GM15510 (cell line): ENCODE data around the gene GRWD1.

Experiments used
- POLR2A ChIP-seq: IDR thresholded peaks from 3 replicates; pipeline ENCODE4 v1.6.1; 2011; ENCODE audit warnings: borderline replicate concordance; ENCODE audit not compliant: insufficient read length; ENCODE audit errors: extremely low read depth

The GRWD1 gene

DNA sequence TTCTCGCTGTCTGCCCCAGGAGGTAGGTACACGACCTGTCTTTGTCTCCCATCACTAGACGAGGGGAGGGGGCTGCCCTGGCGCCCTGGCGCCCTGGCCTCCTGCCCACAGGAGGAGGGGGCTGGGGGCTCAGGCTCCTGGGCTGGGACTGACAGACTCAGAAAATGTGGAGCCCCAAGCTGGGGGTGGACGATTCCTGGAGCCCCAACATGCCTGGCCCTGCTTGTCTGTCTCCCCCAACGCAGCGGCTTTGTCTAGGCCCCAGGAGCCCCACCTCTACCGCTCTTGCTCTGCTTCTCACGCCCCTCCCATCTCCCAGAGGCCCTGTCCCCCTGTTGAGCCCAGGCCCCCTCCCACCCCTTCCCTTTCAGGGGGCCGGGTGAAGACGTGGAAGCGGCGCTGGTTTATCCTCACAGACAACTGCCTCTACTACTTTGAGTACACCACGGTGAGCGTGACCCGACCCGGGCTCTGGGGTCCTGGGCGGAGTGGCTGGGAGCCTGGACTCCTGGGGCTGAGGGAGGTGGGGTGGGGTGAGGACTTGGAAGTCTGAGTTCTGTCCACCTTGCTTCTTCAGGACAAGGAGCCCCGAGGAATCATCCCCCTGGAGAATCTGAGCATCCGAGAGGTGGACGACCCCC lies 32.0 kb downstream of the GRWD1 start:
- no peak for TF ChIP-seq POLR2A

DNA sequence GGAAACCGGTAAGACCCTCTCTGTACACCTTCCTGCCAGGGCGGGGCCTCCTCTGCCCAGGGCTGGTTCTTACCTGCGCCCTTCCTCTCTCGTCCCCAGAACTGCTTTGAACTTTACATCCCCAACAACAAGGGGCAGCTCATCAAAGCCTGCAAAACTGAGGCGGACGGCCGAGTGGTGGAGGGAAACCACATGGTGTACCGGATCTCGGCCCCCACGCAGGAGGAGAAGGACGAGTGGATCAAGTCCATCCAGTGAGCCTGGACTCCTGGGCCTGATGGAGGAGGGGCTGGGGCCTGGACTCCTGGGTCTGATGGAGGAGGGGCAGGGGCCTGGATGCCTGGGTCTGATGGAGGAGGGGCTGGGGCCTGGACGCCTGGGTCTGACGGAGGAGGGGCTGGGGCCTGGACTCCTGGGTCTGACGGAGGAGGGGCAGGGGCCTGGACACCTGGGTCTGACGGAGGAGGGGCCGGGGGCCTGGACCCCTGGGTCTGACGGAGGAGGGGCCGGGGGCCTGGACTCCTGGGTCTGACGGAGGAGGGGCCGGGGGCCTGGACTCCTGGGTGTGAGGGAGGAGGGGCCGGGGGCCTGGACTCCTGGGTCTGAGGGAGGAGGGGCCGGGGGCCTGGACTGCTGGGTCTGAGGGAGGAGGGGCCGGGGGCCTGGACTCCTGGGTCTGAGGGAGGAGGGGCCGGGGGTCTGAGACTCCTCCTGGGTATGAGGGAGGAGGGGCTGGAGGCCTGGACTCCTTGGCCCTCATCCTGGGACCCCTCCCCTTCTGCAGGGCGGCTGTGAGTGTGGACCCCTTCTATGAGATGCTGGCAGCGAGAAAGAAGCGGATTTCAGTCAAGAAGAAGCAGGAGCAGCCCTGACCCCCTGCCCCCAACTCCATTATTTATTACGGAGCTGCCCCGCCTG lies 32.8 kb downstream of the GRWD1 start:
- no peak for TF ChIP-seq POLR2A

DNA sequence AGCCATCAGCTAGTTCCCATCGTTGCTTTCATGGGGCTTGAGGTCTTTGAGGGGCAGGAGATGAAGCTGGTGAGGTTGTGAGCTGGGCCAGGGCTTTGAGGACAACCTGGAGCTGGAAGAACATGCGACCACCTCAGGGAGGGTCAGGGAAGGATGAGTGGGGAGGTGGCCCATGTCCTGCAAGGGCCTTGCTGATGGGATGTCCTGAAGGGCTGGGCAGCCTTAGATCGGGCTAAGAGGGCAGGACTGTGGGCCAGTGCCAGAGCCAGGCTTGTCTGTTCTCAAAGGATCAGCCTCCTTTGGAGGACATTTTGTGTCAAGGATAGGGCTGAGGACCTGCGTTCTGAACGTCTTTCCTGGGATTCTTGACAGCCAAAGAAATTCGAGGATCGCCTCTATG lies 33.9 kb downstream of the GRWD1 start:
- no peak for TF ChIP-seq POLR2A

DNA sequence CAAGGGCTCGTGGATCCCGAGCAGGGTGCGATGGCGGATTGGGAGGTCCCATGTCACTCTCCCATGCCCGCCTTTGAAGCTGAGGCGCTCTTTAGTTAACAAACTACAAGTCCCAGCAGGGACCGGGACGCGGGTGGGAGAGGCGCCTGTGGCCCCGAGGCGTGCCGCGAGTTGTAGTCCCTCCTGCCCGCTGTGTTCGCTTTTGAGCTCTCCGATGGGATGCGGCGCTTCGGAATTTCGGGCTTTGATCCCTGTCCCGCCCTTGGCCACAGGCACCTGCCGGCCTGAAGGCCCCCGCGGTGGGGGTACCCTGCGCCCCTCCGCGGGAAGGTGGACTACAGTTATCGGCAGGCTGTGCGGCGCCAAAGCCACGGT lies 34.4 kb downstream of the GRWD1 start:
- TF ChIP-seq POLR2A, result no peak

DNA sequence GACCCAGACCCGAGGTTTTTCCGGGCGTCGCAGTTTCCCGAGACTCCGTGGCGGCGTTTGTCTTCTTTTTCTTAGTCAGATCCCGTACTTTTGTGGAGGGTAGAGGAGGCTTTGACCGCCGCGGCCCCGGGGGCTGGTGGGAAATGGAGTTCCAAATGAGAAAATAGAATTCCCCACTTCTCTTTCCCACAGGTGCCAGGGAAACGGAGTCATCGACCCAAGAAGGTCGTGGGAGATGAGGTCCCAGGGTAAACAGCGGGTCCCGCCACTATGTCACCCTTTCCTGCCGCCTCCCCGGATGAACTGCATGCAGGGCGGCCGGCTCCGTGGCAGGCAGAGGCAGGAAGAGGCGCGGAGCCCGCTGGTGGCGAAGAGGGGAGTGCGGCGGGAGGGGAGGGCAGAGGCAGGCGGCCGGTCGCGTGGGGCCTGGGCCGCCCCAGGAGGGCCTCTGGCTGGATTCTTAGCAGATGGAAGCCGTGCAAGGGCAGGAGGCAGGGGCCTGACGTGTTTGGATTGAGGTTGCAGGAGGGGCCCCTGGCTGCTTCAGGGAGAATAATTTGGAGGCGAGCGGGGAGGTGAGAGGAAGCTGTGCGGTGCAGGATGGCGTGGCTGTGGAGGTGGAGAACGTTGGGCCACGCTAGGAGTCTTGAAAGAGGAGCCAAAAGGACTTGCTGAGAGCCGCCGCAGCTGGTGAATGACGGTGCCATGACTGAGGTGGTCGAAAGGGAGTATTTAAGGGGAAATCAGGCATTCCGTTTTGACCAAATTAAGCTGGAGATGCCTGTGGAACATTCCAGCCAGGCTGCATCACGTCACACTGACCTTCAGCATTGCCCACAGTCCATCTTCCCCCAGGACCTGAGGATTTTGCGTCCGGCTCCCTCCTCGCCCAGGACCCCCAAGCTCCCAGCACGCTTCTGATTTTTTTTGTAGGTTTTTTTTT lies 35.0 kb downstream of the GRWD1 start:
- no peak for TF ChIP-seq POLR2A

DNA sequence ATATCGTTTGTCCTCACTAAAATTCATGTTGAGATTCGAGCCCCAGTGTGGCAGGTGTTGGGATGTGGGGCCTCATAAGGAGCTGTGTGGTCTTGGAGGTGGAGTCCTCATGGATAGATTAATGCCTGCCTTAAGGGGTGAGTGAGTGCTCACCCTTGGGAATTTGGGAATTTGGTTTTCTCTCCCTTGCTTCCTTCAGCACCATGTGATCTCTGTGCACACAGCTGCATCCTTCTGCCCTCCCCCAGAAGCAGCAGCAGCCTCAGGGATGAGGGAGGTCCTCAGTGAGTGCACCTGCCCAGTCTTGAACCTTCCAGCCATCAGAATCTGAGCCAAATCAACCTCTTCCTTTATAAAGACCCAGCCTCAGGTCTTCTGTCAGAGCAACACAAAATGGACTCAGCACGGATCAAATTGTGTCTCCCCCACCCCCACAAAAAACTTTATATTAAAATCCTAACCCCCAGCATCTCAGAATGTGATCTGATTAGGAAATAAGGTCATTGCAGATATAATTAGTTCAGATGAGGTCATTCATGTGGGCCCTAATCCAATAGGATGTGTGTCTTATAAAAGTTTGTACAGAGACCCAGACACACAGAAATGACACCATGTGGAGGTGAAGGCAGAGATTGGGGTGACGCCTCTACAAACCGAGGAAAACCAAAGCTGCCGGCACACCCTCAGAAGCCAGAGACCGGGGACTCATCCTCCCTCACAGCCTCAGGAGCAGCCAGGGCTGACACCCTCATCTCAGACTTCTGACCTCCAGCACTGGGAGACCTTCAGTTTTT lies 36.3 kb downstream of the GRWD1 start:
- TF ChIP-seq POLR2A, result no peak

DNA sequence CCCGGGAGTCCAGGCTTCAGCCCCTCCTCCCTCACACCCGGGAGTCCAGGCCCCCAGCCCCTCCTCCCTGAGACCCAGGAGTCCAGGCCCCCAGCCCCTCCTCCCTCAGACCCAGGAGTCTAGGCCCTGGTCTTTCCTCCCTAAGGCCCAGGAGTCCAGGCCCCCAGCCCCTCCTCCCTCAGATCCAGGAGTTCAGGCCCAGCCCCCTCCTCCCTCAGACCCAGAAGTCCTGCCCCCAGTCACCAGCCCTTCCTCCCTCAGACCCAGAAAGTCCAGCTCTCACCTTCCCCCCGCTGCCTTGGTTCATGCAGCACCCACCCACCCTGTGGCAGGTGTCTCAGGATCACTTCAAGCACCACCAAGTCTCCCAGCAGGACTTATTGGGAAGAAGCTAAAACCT lies 37.5 kb downstream of the GRWD1 start:
- TF ChIP-seq POLR2A, result no peak

DNA sequence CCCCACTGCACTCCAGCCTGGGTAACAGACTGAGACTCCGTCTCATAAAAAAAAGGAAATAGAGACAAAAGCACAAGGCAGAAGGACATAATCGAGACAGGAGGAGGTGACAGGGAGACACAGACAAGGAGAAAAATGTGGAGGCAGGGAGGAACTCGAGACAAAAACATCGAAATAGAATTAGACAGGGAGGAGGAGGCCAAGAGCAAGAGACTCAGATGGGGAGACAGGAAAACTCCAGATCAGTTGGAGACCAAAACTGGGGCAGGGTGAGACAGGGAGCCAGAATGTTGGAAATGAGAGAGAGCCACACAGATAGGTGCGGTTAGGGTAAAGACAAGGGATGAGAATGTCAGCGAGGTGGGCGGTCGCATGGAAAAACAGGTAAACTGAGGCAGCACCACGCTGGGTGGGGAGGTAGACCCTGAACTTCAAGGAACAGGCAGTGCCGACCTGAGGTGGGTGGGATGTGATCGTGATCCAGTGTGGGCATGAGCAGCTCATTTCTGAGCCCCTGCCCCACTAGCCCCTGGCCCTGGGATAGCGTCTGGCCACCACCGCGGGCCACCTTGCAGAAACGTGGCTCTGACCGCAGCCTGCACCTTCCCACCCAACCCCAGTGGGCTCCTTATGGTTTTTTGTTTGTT lies 38.6 kb downstream of the GRWD1 start:
- TF ChIP-seq POLR2A, result no peak

DNA sequence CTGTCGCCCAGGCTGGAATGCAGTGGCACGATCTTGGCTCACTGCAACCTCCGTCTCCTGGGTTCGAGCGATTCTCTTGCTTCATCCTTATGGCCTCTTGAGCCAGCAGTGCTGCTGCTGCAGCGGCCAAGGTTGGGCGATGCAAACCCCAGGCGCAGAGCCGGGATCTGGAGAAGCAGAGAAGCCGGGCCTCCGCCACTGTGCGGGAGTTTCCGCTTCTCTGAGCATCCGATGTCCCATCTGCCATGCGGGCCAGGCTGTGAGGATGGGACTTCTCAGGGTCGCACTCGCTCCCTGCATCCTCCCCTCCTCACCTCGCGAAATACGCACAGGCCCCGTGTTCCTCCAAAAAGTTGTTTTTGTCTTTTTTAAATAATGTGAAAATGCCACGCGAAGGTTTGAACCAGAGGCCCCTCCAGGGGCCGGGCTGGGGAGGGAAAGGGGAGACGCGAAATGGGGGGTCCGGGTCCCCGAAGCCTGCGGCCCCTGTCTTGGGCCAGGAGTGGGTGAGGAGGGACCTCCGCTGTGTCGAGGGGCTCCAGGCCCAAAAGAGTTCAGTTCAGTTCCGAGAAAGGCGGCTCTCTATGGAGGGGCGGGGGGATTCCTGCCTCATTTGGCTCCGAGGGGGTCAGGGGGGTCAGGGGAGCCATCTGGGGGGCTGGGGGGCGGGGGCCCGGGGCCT lies 39.3 kb downstream of the GRWD1 start:
- TF ChIP-seq POLR2A, result no peak

DNA sequence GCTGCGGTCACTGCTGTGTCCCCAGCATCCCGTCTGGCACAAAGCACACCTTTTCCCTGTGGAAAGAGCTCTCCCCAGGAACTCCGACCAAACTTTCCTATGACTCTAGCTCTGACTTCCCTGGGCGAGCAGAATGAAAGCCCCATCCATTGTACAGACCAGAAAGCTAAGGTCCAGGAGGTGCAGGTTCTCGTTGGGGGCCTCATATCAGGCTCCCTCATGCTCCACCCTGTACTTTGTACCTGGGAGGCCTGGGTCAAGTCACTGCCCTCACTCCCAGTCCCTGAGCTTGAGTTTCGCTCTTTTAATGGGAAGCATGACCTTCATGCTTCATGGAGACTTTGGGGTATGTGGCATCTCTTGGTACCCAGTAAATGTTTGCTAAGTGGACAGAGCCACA lies 41.8 kb downstream of the GRWD1 start:
- TF ChIP-seq POLR2A, result no peak

DNA sequence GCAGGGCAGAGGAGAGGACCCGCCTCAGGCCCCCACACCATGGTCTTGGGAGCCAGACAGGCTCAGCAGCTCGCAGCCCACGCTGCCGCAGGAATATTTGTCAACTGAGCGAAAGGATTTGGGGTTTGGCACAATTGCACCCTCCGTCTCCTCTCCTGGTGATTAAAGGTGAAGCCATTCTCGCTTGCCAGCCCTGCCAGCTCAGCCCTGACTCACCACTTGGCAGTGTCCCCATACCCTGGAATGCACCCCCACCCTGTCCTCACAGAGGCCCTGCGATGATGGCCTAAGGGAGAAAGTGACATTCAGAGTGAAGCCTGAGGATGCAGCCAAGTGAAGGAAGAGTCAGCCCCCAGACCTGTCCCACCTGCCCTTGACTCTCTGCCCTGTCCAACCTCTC lies 42.2 kb downstream of the GRWD1 start:
- TF ChIP-seq POLR2A, result no peak

DNA sequence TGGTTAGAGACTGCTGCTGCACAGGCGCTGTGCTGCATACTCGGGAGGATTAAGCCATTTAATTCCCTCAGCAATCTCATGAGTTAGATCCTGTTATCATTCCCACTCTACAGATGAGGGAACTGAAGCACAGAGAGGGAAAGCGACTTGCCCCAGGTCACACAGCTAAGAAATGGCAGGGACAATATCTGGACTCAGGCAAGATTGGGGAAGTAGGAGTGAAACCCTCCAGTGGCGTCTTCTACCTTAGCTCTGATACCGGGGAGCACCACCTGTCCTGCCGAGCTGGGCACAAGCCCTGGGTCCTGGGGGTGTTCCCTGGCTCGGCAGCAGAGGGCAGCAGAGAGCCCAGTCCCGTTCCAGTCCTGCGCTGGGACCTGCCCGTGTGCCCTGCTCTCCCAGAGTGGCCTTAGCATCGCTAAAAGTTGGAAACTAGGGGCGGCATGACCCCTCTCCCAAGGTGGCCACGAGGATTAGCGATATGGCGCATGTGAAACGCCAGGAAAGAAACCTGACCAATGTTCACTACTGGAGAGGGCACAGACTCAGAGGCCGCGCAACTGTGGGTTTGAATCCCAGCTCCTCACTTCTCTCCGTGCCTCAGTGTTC lies 43.9 kb downstream of the GRWD1 start:
- no peak for TF ChIP-seq POLR2A
